Activated CD4-positive, alpha-beta T cell treated with anti-CD3 and anti-CD28 coated beads for 36 hours (primary cell): ENCODE data around the gene MDFIC. TPM values are rescaled to one million over a fixed set of nuclear protein-coding genes. Genes with fewer than 3 reads are reported as not detected.

Experiments
- ATAC-seq: fragments of 200-7000 bp; cut with Tn5 transposase; one replicate; pipeline ENCODE4 v1.10.0; 2021; ENCODE audit warnings: mild to moderate bottlenecking, moderate library complexity
- CTCF ChIA-PET: fragments of 350-600 bp; sonication (Branson Sonifier 250); formaldehyde crosslinking; loops from one replicate; lab custom pipeline; 2021; ENCODE audit warnings: antibody characterized with exemption; lab: Charles Lee
- POLR2A ChIA-PET: fragments of 350-600 bp; sonication (Branson Sonifier 250); formaldehyde crosslinking; loops from one replicate; lab custom pipeline; 2021; ENCODE audit warnings: antibody characterized with exemption, inconsistent platforms; lab: Charles Lee
- DNase-seq: peaks from one replicate; pipeline ENCODE4 v3.0.0-alpha.2; 2020
- H3K27ac Mint-ChIP-seq: one replicate; pipeline ENCODE4 v1.8.0; 2021; ENCODE audit warnings: mixed read lengths
- H3K27me3 Mint-ChIP-seq: one replicate; pipeline ENCODE4 v1.8.0; 2021; ENCODE audit warnings: mixed read lengths
- H3K36me3 Mint-ChIP-seq: one replicate; pipeline ENCODE4 v1.8.0; 2021; ENCODE audit warnings: low read depth, mixed read lengths
- H3K4me1 Mint-ChIP-seq: one replicate; pipeline ENCODE4 v1.8.0; 2021; ENCODE audit warnings: mixed read lengths
- H3K4me3 Mint-ChIP-seq: one replicate; pipeline ENCODE4 v1.8.0; 2021; ENCODE audit warnings: mild to moderate bottlenecking, moderate library complexity, mixed read lengths
- H3K9me3 Mint-ChIP-seq: one replicate; pipeline ENCODE4 v1.8.0; 2021; ENCODE audit warnings: low read depth, mixed read lengths
- intact Hi-C, 2 experiments: fragments of 100-400 bp; cut with DNase I in 1 of 2; cut with micrococcal nuclease in 1 of 2; formaldehyde crosslinking; loops; one replicate each; pipeline versions ENCODE4 v1.14.2 to v1.15.1; 2022 to 2024; cut with DNase I, micrococcal nuclease
- total RNA-seq, 2 experiments: library from RNA; stranded (reverse); gene quantifications; one replicate each; pipeline ENCODE4 v1.2.3, GENCODE V29; 2021

MDFIC gene
- total RNA-seq, 2 experiments from 2014 or later, result 68.4 to 113 TPM

GRCh38 chr7:114952296-114952695 is 30.4 kb downstream of the MDFIC start:
- Mint-ChIP-seq H3K36me3 (peaks cover 38% of the 10 kb centered on the region), H3K27me3 (no peaks in the 10 kb centered on the region), H3K27ac (no peak overlapping the region), H3K4me1 (peaks cover 63% of the 10 kb centered on the region), H3K9me3 (no peaks in the 10 kb centered on the region), H3K4me3 (no peak overlapping the region)
- POLR2A ChIA-PET, result no interaction called here
- no peak for ATAC-seq
- no peak for DNase-seq
- intact Hi-C loops, result no loop called here
- CTCF ChIA-PET, result interaction anchor here (1.1 kb wide), 2 partner anchors 9 to 27 kb away, joined by 3 read pairs; no protein-coding TSS in a partner anchor

- ChIA-PET POLR2A (no interaction called here), CTCF (interaction anchor here (1.0 to 1.7 kb wide), 3 partner anchors 9 to 90 kb away, joined by 4 to 6 read pairs (median 5); no protein-coding TSS in a partner anchor)
- no peaks in the 10 kb centered on the region for H3K9me3 Mint-ChIP-seq
- intact Hi-C loops, result no loop called here
- ATAC-seq, result no peak
- no peak overlapping the region for H3K27ac Mint-ChIP-seq
- H3K27me3 Mint-ChIP-seq, result no peaks in the 10 kb centered on the region
- H3K4me1 Mint-ChIP-seq, result peaks cover 51% of the 10 kb centered on the region
- no peak overlapping the region for H3K4me3 Mint-ChIP-seq
- H3K36me3 Mint-ChIP-seq, result peaks cover 30% of the 10 kb centered on the region
- no peak for DNase-seq
Measured at GRCh38 chr7:114953724-114954123, 31.8 kb downstream of the MDFIC start.

DNA sequence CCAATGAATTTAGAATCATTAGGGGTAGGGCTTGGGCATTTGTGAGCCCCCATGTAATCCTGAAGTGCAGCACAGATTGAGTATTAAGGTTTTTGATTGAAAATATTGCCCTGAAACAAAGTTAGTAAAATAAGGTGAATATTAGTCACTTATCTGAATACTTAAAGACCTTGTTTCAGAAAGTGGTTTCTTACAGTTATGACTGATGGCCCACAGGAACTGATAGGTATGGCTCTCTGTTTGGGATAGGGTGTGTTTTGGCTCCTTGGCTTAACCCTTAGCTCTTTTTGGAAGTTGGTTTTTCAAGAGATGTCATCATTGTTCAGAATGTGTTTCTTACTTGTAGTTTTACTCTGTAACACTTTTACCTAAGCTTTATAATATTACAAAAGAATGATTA is 34.8 kb downstream of the MDFIC start:
- Mint-ChIP-seq H3K9me3 (no peaks in the 10 kb centered on the region), H3K4me1 (peaks cover 51% of the 10 kb centered on the region), H3K4me3 (no peak overlapping the region), H3K36me3 (peaks cover 26% of the 10 kb centered on the region), H3K27ac (no peak overlapping the region), H3K27me3 (no peaks in the 10 kb centered on the region)
- POLR2A ChIA-PET, result no interaction called here
- ATAC-seq, result peak; percentile 21
- intact Hi-C loops, result no loop called here
- CTCF ChIA-PET, result interaction anchor here (0.7 to 1.0 kb wide), 4 partner anchors 10 to 18 kb away, joined by 3 to 4 read pairs (median 4); no protein-coding TSS in a partner anchor
- no peak for DNase-seq

GRCh38 chr7:114957444-114957843 is 35.5 kb downstream of the MDFIC start:
- peaks cover 54% of the 10 kb centered on the region for H3K4me1 Mint-ChIP-seq
- no peak overlapping the region for H3K27ac Mint-ChIP-seq

GRCh38 chr7:114959931-114960330 is 38.0 kb downstream of the MDFIC start:
- ChIA-PET CTCF (no interaction called here), POLR2A (interaction anchor here (0.8 kb wide), 1 partner anchor 42 kb away, joined by 3 read pairs; no protein-coding TSS in a partner anchor)
- Mint-ChIP-seq H3K27me3 (no peaks in the 10 kb centered on the region), H3K9me3 (no peaks in the 10 kb centered on the region), H3K4me1 (peaks cover 55% of the 10 kb centered on the region), H3K36me3 (peaks cover 25% of the 10 kb centered on the region), H3K4me3 (no peak overlapping the region), H3K27ac (no peak overlapping the region)
- intact Hi-C loops, result no loop called here
- DNase-seq (no peak), ATAC-seq (peak; percentile 80)

More at GRCh38 chr7:114957444-114957843, 35.5 kb downstream of the MDFIC start:
- H3K27me3 Mint-ChIP-seq, result no peaks in the 10 kb centered on the region
- H3K4me3 Mint-ChIP-seq, result no peak overlapping the region
- ChIA-PET CTCF (interaction anchor here (0.6 to 1.0 kb wide), 4 partner anchors 10 to 101 kb away, joined by 3 to 4 read pairs (median 4); no protein-coding TSS in a partner anchor), POLR2A (no interaction called here)
- H3K36me3 Mint-ChIP-seq, result peaks cover 26% of the 10 kb centered on the region
- ATAC-seq (no peak), DNase-seq (no peak)
- no peaks in the 10 kb centered on the region for H3K9me3 Mint-ChIP-seq
- intact Hi-C loops, result no loop called here

DNA sequence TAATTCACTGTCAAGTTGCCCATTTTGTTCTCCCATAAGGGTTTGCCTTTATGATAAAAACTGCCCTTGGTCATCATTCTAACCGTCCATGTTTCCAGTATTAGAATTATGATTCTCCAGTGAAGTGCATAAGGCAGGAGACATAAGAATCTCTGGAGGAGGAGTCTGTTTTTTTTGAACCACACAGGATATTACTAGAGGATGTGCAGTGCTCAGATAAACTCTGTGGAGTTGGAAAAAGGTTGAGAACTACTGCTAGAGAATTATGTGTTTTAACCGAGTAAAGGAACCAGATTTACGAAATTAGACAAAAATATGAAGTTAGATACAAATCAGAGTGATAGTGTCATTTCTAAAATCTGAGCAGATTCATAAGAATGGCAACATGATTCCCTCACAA is 40.5 kb downstream of the MDFIC start:
- POLR2A ChIA-PET, result no interaction called here
- intact Hi-C loops, result no loop called here
- CTCF ChIA-PET, result no interaction called here
- Mint-ChIP-seq H3K27ac (no peak overlapping the region), H3K9me3 (no peaks in the 10 kb centered on the region), H3K4me3 (no peak overlapping the region), H3K36me3 (peaks cover 24% of the 10 kb centered on the region), H3K27me3 (no peaks in the 10 kb centered on the region), H3K4me1 (peaks cover 65% of the 10 kb centered on the region)
- no peak for ATAC-seq
- no peak for DNase-seq

- intact Hi-C loops, result no loop called here
- POLR2A ChIA-PET, result interaction anchor here (0.7 kb wide), 1 partner anchor 133 kb away, joined by 4 read pairs; no protein-coding TSS in a partner anchor
- CTCF ChIA-PET, result interaction anchor here (0.9 kb wide), 1 partner anchor 102 kb away, joined by 3 read pairs; no protein-coding TSS in a partner anchor
Measured at GRCh38 chr7:114966156-114966555, 44.3 kb downstream of the MDFIC start.

DNA sequence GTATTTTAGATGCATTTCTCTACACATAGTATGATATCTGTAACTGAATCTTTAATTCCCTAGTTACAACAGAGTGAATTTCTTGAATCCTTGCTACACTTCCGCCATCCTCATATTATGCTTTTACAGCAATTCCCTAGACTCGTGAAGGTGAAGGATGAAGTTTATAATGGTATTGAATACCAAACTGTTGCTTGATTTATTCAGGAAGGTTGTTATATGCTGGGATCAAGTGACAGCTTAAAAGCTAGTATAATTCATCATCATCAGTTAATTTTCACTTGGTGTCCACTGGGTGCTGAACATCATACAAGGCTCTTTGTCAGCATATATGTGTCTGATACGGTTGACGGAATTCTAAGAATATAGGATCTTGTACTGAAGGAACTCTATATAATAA is 47.2 kb downstream of the MDFIC start:
- no peak overlapping the region for H3K4me3 Mint-ChIP-seq
- POLR2A ChIA-PET, result no interaction called here
- intact Hi-C loops, result no loop called here
- no peak overlapping the region for H3K27ac Mint-ChIP-seq
- CTCF ChIA-PET, result no interaction called here
- DNase-seq (no peak), ATAC-seq (no peak)
- H3K4me1 Mint-ChIP-seq, result peaks cover 73% of the 10 kb centered on the region
- H3K36me3 Mint-ChIP-seq, result peaks cover 29% of the 10 kb centered on the region
- H3K27me3 Mint-ChIP-seq, result no peaks in the 10 kb centered on the region
- H3K9me3 Mint-ChIP-seq, result no peaks in the 10 kb centered on the region

More at GRCh38 chr7:114966156-114966555, 44.3 kb downstream of the MDFIC start:
- peaks cover 64% of the 10 kb centered on the region for H3K4me1 Mint-ChIP-seq
- no peak for DNase-seq
- H3K4me3 Mint-ChIP-seq, result no peak overlapping the region
- H3K27ac Mint-ChIP-seq, result no peak overlapping the region
- no peak for ATAC-seq
- H3K27me3 Mint-ChIP-seq, result no peaks in the 10 kb centered on the region
- peaks cover 25% of the 10 kb centered on the region for H3K36me3 Mint-ChIP-seq
- no peaks in the 10 kb centered on the region for H3K9me3 Mint-ChIP-seq

GRCh38 chr7:114970308-114970707 is 48.4 kb downstream of the MDFIC start:
- DNase-seq (no peak), ATAC-seq (no peak)
- Mint-ChIP-seq H3K36me3 (peaks cover 22% of the 10 kb centered on the region), H3K27ac (no peak overlapping the region), H3K9me3 (no peaks in the 10 kb centered on the region), H3K4me1 (peaks cover 75% of the 10 kb centered on the region), H3K27me3 (no peaks in the 10 kb centered on the region), H3K4me3 (no peak overlapping the region)
- POLR2A ChIA-PET, result interaction anchor here (0.7 kb wide), 1 partner anchor 9 kb away, joined by 3 read pairs; no protein-coding TSS in a partner anchor
- CTCF ChIA-PET, result interaction anchor here (1.5 kb wide), 1 partner anchor 23 kb away, joined by 3 read pairs; no protein-coding TSS in a partner anchor
- intact Hi-C loops, result no loop called here

DNA sequence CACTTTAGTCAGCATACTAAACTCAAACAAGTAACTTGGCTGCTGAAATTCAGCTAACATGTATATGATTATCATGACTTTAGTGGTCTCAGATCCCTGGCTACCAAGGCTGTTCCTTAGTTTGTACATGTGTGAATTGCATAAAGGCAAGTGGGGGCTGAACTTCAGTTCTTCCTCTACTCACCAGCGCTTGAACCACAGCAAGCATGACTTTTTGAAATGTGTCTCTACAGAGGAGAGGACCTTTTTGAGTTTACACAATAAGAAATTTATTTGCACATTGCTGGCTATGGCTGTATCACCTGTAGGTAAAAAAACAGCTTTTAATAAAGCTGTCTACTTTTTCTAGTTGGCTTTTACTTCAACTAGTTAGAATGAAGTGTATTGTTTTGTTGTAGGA is 48.8 kb downstream of the MDFIC start:
- POLR2A ChIA-PET, result interaction anchor here (0.7 kb wide), 1 partner anchor 9 kb away, joined by 3 read pairs; no protein-coding TSS in a partner anchor
- Mint-ChIP-seq H3K27ac (no peak overlapping the region), H3K9me3 (no peaks in the 10 kb centered on the region), H3K27me3 (no peaks in the 10 kb centered on the region), H3K4me3 (no peak overlapping the region), H3K36me3 (peaks cover 20% of the 10 kb centered on the region), H3K4me1 (peaks cover 72% of the 10 kb centered on the region)
- CTCF ChIA-PET, result interaction anchor here (1.5 kb wide), 1 partner anchor 24 kb away, joined by 3 read pairs; no protein-coding TSS in a partner anchor
- DNase-seq (no peak), ATAC-seq (no peak)
- intact Hi-C loops, result no loop called here

GRCh38 chr7:114972567-114972966 is 50.7 kb downstream of the MDFIC start:
- Mint-ChIP-seq H3K27me3 (no peaks in the 10 kb centered on the region), H3K4me1 (peaks cover 68% of the 10 kb centered on the region), H3K4me3 (no peak overlapping the region), H3K27ac (no peak overlapping the region), H3K9me3 (no peaks in the 10 kb centered on the region), H3K36me3 (peaks cover 20% of the 10 kb centered on the region)
- ChIA-PET CTCF (no interaction called here), POLR2A (no interaction called here)
- ATAC-seq, result no peak
- intact Hi-C loops, result no loop called here
- DNase-seq, result no peak

DNA sequence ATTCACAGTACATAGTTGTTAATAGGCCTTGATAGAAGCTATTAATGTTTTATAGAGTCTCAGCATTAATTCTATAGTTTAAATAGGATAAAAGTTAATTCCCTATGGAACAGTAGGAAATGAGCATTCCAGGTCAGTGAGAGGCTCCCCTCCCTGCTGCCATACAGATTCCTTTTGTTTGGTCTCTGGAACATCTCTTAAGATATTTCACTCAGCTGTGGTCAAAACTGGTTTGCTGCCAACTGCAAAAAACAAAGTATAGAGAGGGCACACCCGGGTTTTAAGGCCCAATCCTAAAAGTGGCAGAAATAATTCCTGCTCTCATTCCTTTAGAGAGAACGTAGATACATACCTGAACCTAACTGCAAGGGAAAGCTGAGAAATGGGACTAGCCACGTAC is 51.3 kb downstream of the MDFIC start:
- Mint-ChIP-seq H3K4me3 (no peak overlapping the region), H3K27me3 (no peaks in the 10 kb centered on the region), H3K36me3 (peaks cover 20% of the 10 kb centered on the region), H3K4me1 (peaks cover 68% of the 10 kb centered on the region), H3K27ac (no peak overlapping the region), H3K9me3 (no peaks in the 10 kb centered on the region)
- no peak for DNase-seq
- intact Hi-C loops, result no loop called here
- no peak for ATAC-seq
- CTCF ChIA-PET, result no interaction called here
- POLR2A ChIA-PET, result no interaction called here
